B cell (primary cell): ENCODE measurements around the gene PRMT5. TPM values are rescaled to one million over a fixed set of nuclear protein-coding genes. Genes with fewer than 3 reads are reported as not detected.
"Not testable (repeated sequence)": the region's sequence is repeated elsewhere in the genome, so short reads cannot be mapped to it uniquely, and the experiment has no call there.

Experiments used
- ATAC-seq: fragments of 200-7000 bp; cut with Tn5 transposase; one replicate; pipeline ENCODE4 v1.10.0; 2021; ENCODE audit warnings: low read depth, mild to moderate bottlenecking, moderate number of reproducible peaks, moderate library complexity
- CTCF ChIA-PET: fragments of 350-600 bp; sonication (Branson Sonifier 250); formaldehyde crosslinking; loops from one replicate; lab custom pipeline; 2021; ENCODE audit warnings: antibody characterized with exemption, inconsistent platforms; lab: Charles Lee
- POLR2A ChIA-PET: fragments of 350-600 bp; sonication (Branson Sonifier 250); formaldehyde crosslinking; loops from one replicate; lab custom pipeline; 2021; ENCODE audit warnings: antibody characterized with exemption; lab: Charles Lee
- DNase-seq: peaks from one replicate; pipeline ENCODE4 v3.0.0; 2013
- H2AFZ ChIP-seq: 2 replicates; pipeline ENCODE4 v1.6.1; 2012; ENCODE audit warnings: mild to moderate bottlenecking, low read depth, low read length; ENCODE audit not compliant: insufficient read depth, poor library complexity, severe bottlenecking
- H3K27ac ChIP-seq, 2 donors: 1 replicate in 1 of 2; 2 replicates in 1 of 2; pipeline ENCODE4 v1.5.1; 2012 to 2013; ENCODE audit warnings: low read length in 2 of 2, mild to moderate bottlenecking in 2 of 2, moderate library complexity in 1 of 2
- H3K27me3 ChIP-seq, 4 experiments: fragments of 200-600 bp in 1 of 4; sonication (generic) in 1 of 4; replicated peaks in 1 of 4; 1 replicate in 2 of 4; 2 replicates in 2 of 4; pipeline versions ENCODE4 v1.6.1 to v1.7.0; 2013 to 2016; ENCODE audit warnings: low read length in 3 of 4, mild to moderate bottlenecking in 2 of 4, mixed read lengths in 1 of 4, moderate library complexity in 1 of 4; ENCODE audit not compliant: insufficient read depth in 4 of 4, control insufficient read depth in 3 of 4; ENCODE audit errors: control extremely low read depth in 1 of 4
- H3K36me3 ChIP-seq, 2 experiments: replicated peaks in 1 of 2; 1 replicate in 1 of 2; 2 replicates in 1 of 2; pipeline versions ENCODE4 v1.6.1 to v1.7.1; 2013; ENCODE audit warnings: low read length in 1 of 2; ENCODE audit not compliant: insufficient read depth in 2 of 2, control insufficient read depth in 1 of 2; ENCODE audit errors: control extremely low read depth in 1 of 2, extremely low read depth in 1 of 2
- H3K4me1 ChIP-seq, 2 donors: fragments of 200-600 bp in 1 of 2; sonication (generic) in 1 of 2; 1 replicate in 1 of 2; 2 replicates in 1 of 2; pipeline versions ENCODE4 v1.5.1 to v1.6.1; 2013 to 2017; ENCODE audit warnings: low read length in 2 of 2; ENCODE audit not compliant: control insufficient read depth in 2 of 2, insufficient read depth in 2 of 2
- H3K4me2 ChIP-seq: replicated peaks from 2 replicates; pipeline ENCODE3; 2012; ENCODE audit warnings: mild to moderate bottlenecking, low read depth, low read length; ENCODE audit not compliant: poor library complexity, severe bottlenecking
- H3K4me3 ChIP-seq, 5 experiments: fragments of 200-600 bp in 1 of 5; sonication (generic) in 1 of 5; 1 replicate in 3 of 5; 2 replicates in 2 of 5; pipeline versions ENCODE4 v1.5.1 to v1.7.0; 2011 to 2016; ENCODE audit warnings: low read length in 4 of 5, mild to moderate bottlenecking in 4 of 5, low read depth in 2 of 5, control low read depth in 1 of 5, moderate library complexity in 1 of 5; ENCODE audit not compliant: insufficient read depth in 1 of 5; ENCODE audit errors: control extremely low read depth in 1 of 5, extremely low read depth in 1 of 5
- H3K79me2 ChIP-seq: fragments of 200-600 bp; sonication (generic); one replicate; pipeline ENCODE4 v1.6.0; 2016; ENCODE audit warnings: low read length; ENCODE audit not compliant: control insufficient read depth, insufficient read depth
- H3K9ac ChIP-seq: fragments of 200-600 bp; sonication (generic); 2 replicates; pipeline ENCODE4 v1.6.1; 2017; ENCODE audit warnings: mild to moderate bottlenecking, low read length, moderate library complexity
- H3K9me3 ChIP-seq, 3 donors: one replicate each; pipeline versions ENCODE4 v1.6.1 to v1.7.1; 2013; ENCODE audit warnings: low read length in 2 of 3; ENCODE audit not compliant: control insufficient read depth in 2 of 3, insufficient read depth in 1 of 3; ENCODE audit errors: control extremely low read depth in 1 of 3
- H4K20me1 ChIP-seq: 2 replicates; pipeline ENCODE4 v1.6.0; 2012; ENCODE audit warnings: mild to moderate bottlenecking, low read length; ENCODE audit not compliant: insufficient read depth, control insufficient read depth, poor library complexity, severe bottlenecking
- H3K27ac Mint-ChIP-seq: one replicate; pipeline ENCODE4 v1.8.0; 2021; ENCODE audit warnings: mixed read lengths
- H3K27me3 Mint-ChIP-seq: one replicate; pipeline ENCODE4 v1.8.0; 2021; ENCODE audit warnings: mixed read lengths
- H3K4me1 Mint-ChIP-seq: one replicate; pipeline ENCODE4 v1.8.0; 2021; ENCODE audit warnings: mixed read lengths
- H3K4me3 Mint-ChIP-seq: one replicate; pipeline ENCODE4 v1.8.0; 2021; ENCODE audit warnings: mixed read lengths
- H3K9me3 Mint-ChIP-seq: one replicate; pipeline ENCODE4 v1.8.0; 2022; ENCODE audit warnings: mixed read lengths; ENCODE audit not compliant: insufficient read depth
- CTCF ChIP-seq: fragments of 200-600 bp; IDR thresholded peaks from one replicate; pipeline ENCODE4 v1.8.0; 2022; ENCODE audit warnings: antibody characterized with exemption, mild to moderate bottlenecking
- EZH2 ChIP-seq: IDR thresholded peaks from 2 replicates; pipeline ENCODE4 v1.6.1; 2012; ENCODE audit warnings: borderline replicate concordance, low read depth, mild to moderate bottlenecking, moderate library complexity, low read length; ENCODE audit not compliant: insufficient read depth, poor library complexity, severe bottlenecking
- WGBS: methylation state at CpG from one replicate; pipeline ENCODE4 v1.1.5; 2013; ENCODE audit warnings: missing lambda C conversion rate; ENCODE audit not compliant: insufficient coverage; 5-methylcytosine and 5-hydroxymethylcytosine counted together
- intact Hi-C: fragments of 100-400 bp; cut with micrococcal nuclease; formaldehyde crosslinking; loops from one replicate; pipeline ENCODE4 v1.10.0; 2022
- polyA plus RNA-seq: library from polyadenylated mRNA; depleted of rRNA; stranded (reverse); fragments of >200 nt; gene quantifications from 2 replicates; pipeline ENCODE4 v1.2.3, GENCODE V29; 2012
- total RNA-seq, 2 donors: library from RNA; stranded (reverse); fragments of 120-200 nt in 1 of 2; gene quantifications; 1 replicate in 1 of 2; 2 replicates in 1 of 2; pipeline versions ENCODE4 v1.2.3 to v1.2.4, GENCODE V29; 2013 to 2022

PRMT5 gene
- total and polyA plus RNA-seq, 2 donors (not counting 1 experiment from before 2014, with no cell fraction given) = 38.8 to 50.4 TPM

DNA sequence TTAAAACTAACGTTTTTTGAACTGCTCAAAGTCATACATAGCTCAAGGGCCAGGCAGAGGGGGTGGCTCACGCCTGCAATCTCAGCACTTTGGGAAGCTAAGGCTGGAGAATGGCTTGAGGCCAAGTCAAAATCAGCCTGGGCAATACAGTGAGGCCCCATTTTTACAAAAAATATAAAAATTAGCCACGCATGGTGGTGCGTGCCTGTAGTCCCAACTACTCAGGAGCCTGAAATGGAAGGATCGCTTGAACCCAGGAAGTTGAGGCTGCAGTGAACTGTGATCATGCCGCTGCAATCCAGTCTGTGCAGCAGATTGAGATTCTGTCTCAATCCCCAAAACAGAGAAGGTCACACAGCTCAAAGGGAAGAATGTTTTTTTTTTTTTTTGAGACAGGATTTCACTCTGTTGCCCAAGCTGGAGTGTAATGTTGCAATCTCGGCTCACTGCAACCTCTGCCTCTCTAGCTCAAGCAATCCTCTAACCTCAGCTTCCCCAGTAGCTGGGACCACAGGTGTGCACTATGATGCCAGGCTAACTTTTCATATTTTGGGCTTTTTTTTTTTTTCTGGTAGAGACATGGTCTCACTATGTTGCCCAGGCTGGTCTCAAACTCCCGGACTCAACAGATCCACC lies 13.2 kb downstream of the PRMT5 start:
- intact Hi-C loops = loop anchor here (5.0 kb wide), 1 partner anchor 149 kb away; the partner anchor contains the start of gene OXA1L
- H3K4me1 Mint-ChIP-seq = peaks cover 49% of the 10 kb centered on the region
- peaks cover 16 to 28% of the 10 kb centered on the region in 2 donors for H3K4me1 ChIP-seq
- ATAC-seq = no peak
- H3K27me3 ChIP-seq = no peaks in the 10 kb centered on the region
- no peak overlapping the region for H3K4me3 Mint-ChIP-seq
- no peaks in the 10 kb centered on the region for H3K9me3 ChIP-seq
- no peak overlapping the region for H3K27ac Mint-ChIP-seq
- H3K27ac ChIP-seq = peak overlapping the region in 1 of 2 donors; percentile 27
- H3K79me2 ChIP-seq = peaks cover 73% of the 10 kb centered on the region
- no peaks in the 10 kb centered on the region for H3K9me3 Mint-ChIP-seq
- H3K27me3 Mint-ChIP-seq = no peaks in the 10 kb centered on the region
- no peak for TF ChIP-seq CTCF
- no peak for TF ChIP-seq EZH2
- peaks cover 22% of the 10 kb centered on the region for H4K20me1 ChIP-seq
- H3K4me3 ChIP-seq = no peak overlapping the region
- no peak overlapping the region for H2AFZ ChIP-seq
- POLR2A ChIA-PET = interaction anchor here (0.7 to 2.0 kb wide), 5 partner anchors 13 to 328 kb away, joined by 3 to 7 read pairs (median 5); partner anchors contain the start of genes HAUS4 and PRMT5
- CTCF ChIA-PET = interaction anchor here (0.6 to 1.9 kb wide), 7 partner anchors 13 to 1207 kb away, joined by 3 to 8 read pairs (median 3); no protein-coding TSS in a partner anchor
- H3K36me3 ChIP-seq = peaks cover 3 to 23% of the 10 kb centered on the region in 2 experiments
- no peak overlapping the region for H3K9ac ChIP-seq
- 94% methylated on average over 7 of the region's 8 CpGs for WGBS
- DNase-seq = no peak
- H3K4me2 ChIP-seq = peak overlapping the region; percentile 21

DNA sequence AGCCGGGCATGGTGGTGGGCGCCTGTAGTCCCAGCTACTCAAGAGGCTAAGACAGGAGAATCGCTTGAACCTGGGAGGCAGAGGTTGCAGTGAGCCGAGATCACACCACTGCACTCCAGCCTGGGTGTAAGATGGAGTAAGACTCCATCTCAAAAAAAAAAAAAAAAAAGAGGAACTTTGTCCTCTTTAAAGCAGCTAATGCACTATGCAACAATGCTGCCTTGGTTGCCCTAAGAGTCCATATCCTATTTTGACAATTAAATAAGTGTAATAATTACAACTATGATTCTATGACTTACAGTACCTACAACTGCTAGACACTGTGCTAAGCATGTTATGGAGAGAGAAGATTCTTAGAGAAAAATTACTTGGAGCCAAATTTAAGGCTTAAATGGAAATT lies 14.3 kb downstream of the PRMT5 start:
- intact Hi-C loops = loop anchor here (5.0 kb wide), 1 partner anchor 148 kb away; the partner anchor contains the start of gene OXA1L
- POLR2A ChIA-PET = interaction anchor here (2.0 kb wide), 1 partner anchor 42 kb away, joined by 7 read pairs; the partner anchor contains the start of gene HAUS4
- not testable (repeated sequence) for H3K27me3 Mint-ChIP-seq, H3K4me3 Mint-ChIP-seq, ATAC-seq, H3K27ac Mint-ChIP-seq, H3K4me2 ChIP-seq, H3K4me3 ChIP-seq, DNase-seq, H2AFZ ChIP-seq, H3K9me3 ChIP-seq, H3K9ac ChIP-seq, H3K27ac ChIP-seq, H3K9me3 Mint-ChIP-seq, H3K27me3 ChIP-seq
- Histone ChIP-seq H3K79me2 (peaks cover 85% of the 10 kb centered on the region), H4K20me1 (peaks cover 34% of the 10 kb centered on the region), H3K4me1 (peaks cover 13 to 24% of the 10 kb centered on the region in 2 donors), H3K36me3 (peaks cover 3 to 27% of the 10 kb centered on the region in 2 experiments)
- peaks cover 44% of the 10 kb centered on the region for H3K4me1 Mint-ChIP-seq
- WGBS = 100% methylated on average over 2 of the region's 4 CpGs
- CTCF ChIA-PET = interaction anchor here (0.7 to 1.9 kb wide), 7 partner anchors 12 to 57 kb away, joined by 3 to 8 read pairs (median 3); no protein-coding TSS in a partner anchor
